Left lung (tissue), 10 donors: ENCODE data around the gene TBC1D10A. TPM values are rescaled to one million over a fixed set of nuclear protein-coding genes. Genes with fewer than 3 reads are reported as not detected.

Source experiments
- ATAC-seq: fragments of 200-7000 bp; cut with Tn5 transposase; one replicate; pipeline ENCODE4 v1.9.1; 2020; ENCODE audit warnings: moderate library complexity
- DNase-seq, 4 donors: peaks; one replicate each; pipeline ENCODE4 v3.0.0-alpha.2; 2013 to 2020
- H3K27ac ChIP-seq, 2 donors: fragments of 200-600 bp; sonication (generic) in 1 of 2; one replicate each; pipeline versions ENCODE4 v1.5.0 to v1.8.0; 2020 to 2021
- H3K27me3 ChIP-seq, 2 donors: fragments of 200-600 bp; sonication (generic) in 1 of 2; one replicate each; pipeline versions ENCODE4 v1.5.0 to v1.8.0; 2020 to 2021
- H3K36me3 ChIP-seq, 2 donors: fragments of 200-600 bp; sonication (generic) in 1 of 2; one replicate each; pipeline versions ENCODE4 v1.5.0 to v1.8.0; 2020 to 2021
- H3K4me1 ChIP-seq, 2 donors: fragments of 200-600 bp; one replicate each; pipeline ENCODE4 v1.8.0; 2021
- H3K4me3 ChIP-seq, 2 donors: fragments of 200-600 bp; sonication (generic) in 1 of 2; one replicate each; pipeline versions ENCODE4 v1.5.0 to v1.8.0; 2020 to 2021; ENCODE audit warnings: mild to moderate bottlenecking in 1 of 2
- H3K9me3 ChIP-seq, 2 donors: fragments of 200-600 bp; sonication (generic) in 1 of 2; one replicate each; pipeline versions ENCODE4 v1.5.0 to v1.8.0; 2020 to 2021
- intact Hi-C, 2 donors: fragments of 100-400 bp; cut with DNase I; formaldehyde crosslinking; loops; one replicate each; pipeline versions ENCODE4 v1.11.2 to v1.14.2; 2022
- polyA plus RNA-seq, 6 donors: library from polyadenylated mRNA; unstranded; fragments of 120-200 nt; gene quantifications; one replicate each; pipeline ENCODE4 v1.2.1, GENCODE V29; 2013; ENCODE audit not compliant: insufficient read length in 6 of 6
- total RNA-seq, 2 donors: library from RNA; stranded (reverse); fragmentation: NEBNext Ultra II Directional; extraction: Animal tissue kit (Norgen Biotek cat#: 25700); gene quantifications; one replicate each; pipeline ENCODE4 v1.2.1, GENCODE V29; 2021
- TF ChIP-seq, protein P1 (sequence below), 2 donors: fragments of 200-600 bp; sonication (generic) in 1 of 2; IDR thresholded peaks; one replicate each; pipeline versions ENCODE4 v1.5.0 to v1.8.0; 2021; ENCODE audit warnings: antibody characterized with exemption in 2 of 2
- donor health status: DM: no; HTN: yes; CAD: no.
- donor health status: DM: no; HTN: no; CAD: no.

TBC1D10A gene
- total and polyA plus RNA-seq, 8 donors = 15.4 to 25.4 (median 18.2) TPM

DNA sequence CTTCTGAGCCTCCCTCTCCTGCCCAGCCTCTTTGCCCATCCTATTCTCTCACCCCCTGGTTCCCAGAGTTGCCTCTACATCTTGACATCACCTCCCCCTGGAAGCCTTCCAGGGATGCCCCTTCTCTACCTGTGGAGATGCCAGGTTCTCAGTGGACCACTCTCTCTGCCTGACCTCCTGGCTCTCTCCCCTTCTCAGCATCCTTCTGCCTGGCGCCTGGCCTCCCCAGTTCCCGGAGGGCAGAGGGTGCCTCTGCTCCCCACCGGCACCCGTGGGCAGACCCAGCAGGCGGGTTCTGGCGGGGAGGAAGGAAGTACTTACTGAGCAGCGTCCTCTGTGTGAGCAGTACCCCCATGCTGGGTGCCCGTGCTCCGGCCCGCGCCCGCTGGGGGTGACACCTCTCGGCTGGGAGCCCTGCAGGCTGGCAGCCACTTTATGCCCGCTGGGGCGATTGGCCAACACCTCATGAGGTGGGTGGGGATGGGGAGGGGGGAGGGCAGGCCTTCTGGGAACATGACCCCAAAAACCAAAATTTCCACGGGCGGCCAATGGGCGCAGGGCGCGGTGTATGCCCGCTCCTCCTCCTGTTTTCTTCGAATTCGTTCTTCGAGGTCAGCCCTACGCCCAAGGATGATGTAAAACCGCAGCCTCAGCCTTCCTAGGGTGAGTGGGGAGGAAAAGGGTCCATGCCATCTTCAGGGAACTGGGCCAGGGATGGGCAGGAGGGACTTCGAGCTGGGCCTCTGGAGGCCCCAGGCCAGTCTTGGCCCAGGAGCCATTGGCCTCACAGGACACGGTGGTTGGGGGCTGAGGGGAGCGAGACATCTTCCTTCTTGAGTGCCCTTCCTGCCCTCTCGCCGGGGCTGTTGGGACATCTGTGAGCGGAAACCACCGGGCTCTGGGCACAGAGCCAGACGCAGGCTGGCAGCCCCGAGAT, 60.0 kb downstream of the TBC1D10A start, which contains the start of gene OSM:
TSS of gene OSM (minus strand) at position 407 of the 937 bp plus-strand sequence. CDS start at position 355, 52 bp downstream.
- peak; percentile 26 for ATAC-seq
- Histone ChIP-seq H3K4me3 (peak within 1 kb of the TSS in 1 of 2 donors; percentile 63), H3K36me3 (peaks cover 0 to 5% of the 10 kb centered on the region in 2 donors), H3K9me3 (no peaks in the 10 kb centered on the region), H3K27me3 (no peaks in the 10 kb centered on the region), H3K4me1 (peaks cover 0 to 84% of the 10 kb centered on the region in 2 donors), H3K27ac (peak within 1 kb of the TSS; percentile 77 to 94)
- intact Hi-C loops = loop anchor here (10.0 kb wide), 2 partner anchors 118 to 218 kb away; partner anchors contain the start of gene RNF215 (in 1 of the 2)
- DNase-seq = peak in 2 of 4 donors; percentile 87 to 96
- TF ChIP-seq, protein P1, sequence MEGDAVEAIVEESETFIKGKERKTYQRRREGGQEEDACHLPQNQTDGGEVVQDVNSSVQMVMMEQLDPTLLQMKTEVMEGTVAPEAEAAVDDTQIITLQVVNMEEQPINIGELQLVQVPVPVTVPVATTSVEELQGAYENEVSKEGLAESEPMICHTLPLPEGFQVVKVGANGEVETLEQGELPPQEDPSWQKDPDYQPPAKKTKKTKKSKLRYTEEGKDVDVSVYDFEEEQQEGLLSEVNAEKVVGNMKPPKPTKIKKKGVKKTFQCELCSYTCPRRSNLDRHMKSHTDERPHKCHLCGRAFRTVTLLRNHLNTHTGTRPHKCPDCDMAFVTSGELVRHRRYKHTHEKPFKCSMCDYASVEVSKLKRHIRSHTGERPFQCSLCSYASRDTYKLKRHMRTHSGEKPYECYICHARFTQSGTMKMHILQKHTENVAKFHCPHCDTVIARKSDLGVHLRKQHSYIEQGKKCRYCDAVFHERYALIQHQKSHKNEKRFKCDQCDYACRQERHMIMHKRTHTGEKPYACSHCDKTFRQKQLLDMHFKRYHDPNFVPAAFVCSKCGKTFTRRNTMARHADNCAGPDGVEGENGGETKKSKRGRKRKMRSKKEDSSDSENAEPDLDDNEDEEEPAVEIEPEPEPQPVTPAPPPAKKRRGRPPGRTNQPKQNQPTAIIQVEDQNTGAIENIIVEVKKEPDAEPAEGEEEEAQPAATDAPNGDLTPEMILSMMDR (IDR thresholded peaks at IDR 0.05) = no peak

DNA sequence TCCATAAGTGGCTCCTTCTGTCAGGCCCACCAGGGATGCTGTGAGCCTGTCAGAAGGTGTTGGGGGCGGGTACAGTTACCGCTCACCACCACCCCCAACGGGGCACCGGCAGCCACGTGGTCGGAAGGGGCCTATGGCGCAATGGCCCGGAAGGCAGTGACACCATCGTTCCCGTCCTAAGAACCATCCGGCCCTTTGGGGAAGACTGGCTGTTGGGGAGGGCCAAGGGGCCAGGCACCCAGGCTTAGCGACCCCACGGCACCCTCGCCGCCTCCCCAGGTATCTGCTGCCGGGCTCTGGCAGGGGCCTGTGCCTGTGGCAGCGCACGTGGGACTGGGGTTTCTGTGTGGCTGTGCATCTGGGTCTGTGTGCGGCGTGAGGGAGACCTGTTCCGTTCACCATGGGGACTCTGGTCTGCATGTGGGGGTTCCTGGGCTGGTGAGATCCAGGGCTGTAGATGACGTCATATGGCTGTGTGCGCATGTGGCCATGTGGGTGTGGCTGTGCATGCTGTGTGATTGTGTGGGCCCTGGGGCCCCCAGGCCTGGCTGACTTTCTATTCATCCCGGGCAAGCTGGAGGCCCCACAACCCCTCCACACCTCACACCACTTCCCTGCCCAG, 60.8 kb downstream of the TBC1D10A start:
- peaks cover 0 to 5% of the 10 kb centered on the region in 2 donors for H3K36me3 ChIP-seq
- H3K27ac ChIP-seq = peak overlapping the region; percentile 77 to 94
- intact Hi-C loops = loop anchor here (10.0 kb wide), 2 partner anchors 119 to 219 kb away; partner anchors contain the start of gene RNF215 (in 1 of the 2)
- H3K27me3 ChIP-seq = no peaks in the 10 kb centered on the region
- H3K9me3 ChIP-seq = no peaks in the 10 kb centered on the region
- peak; percentile 41 for ATAC-seq
- TF ChIP-seq, protein P1 (IDR thresholded peaks at IDR 0.05) = no peak
- peak in 2 of 4 donors; percentile 85 to 96 for DNase-seq
- H3K4me3 ChIP-seq = peak overlapping the region in 1 of 2 donors; percentile 63
- H3K4me1 ChIP-seq = peaks cover 0 to 84% of the 10 kb centered on the region in 2 donors

- Histone ChIP-seq H3K27ac (peak overlapping the region in 1 of 2 donors; percentile 94), H3K4me1 (peaks cover 0 to 81% of the 10 kb centered on the region in 2 donors), H3K9me3 (no peaks in the 10 kb centered on the region), H3K36me3 (peaks cover 0 to 5% of the 10 kb centered on the region in 2 donors), H3K27me3 (no peaks in the 10 kb centered on the region), H3K4me3 (peak overlapping the region in 1 of 2 donors; percentile 63)
- DNase-seq (no peak), ATAC-seq (no peak)
- TF ChIP-seq, protein P1 (IDR thresholded peaks at IDR 0.05) = no peak
- intact Hi-C loops = loop anchor here (10.0 kb wide), 2 partner anchors 120 to 220 kb away; partner anchors contain the start of gene RNF215 (in 1 of the 2)
These were observed 61.5 kb downstream of the TBC1D10A start for GRCh38 chr22:30265131-30265720.

DNA sequence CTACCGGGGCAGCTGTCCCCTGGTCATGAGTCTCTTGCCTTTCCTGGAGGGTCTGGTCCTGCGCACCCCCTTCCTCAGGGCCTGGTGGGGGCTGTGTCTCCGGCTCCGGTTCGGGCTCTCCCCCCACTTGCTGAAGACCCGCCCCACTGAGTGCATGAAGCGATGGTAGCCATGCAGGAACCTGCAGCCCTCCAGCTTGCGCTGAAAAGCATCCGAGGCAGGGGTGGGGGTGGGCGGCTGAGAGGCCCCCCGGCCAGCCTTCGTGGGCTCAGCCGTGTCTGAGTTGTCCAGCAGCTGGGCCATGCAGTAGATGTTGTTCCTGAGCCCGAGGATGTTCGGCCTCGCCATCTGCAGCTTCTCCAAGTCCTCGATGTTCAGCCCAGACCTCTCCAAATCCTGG, 62.9 kb downstream of the TBC1D10A start:
- ATAC-seq = no peak
- Histone ChIP-seq H3K4me3 (peak overlapping the region in 1 of 2 donors; percentile 28), H3K27ac (peak overlapping the region in 1 of 2 donors; percentile 76), H3K27me3 (no peaks in the 10 kb centered on the region), H3K4me1 (peaks cover 0 to 67% of the 10 kb centered on the region in 2 donors), H3K36me3 (peaks cover 0 to 5% of the 10 kb centered on the region in 2 donors), H3K9me3 (no peaks in the 10 kb centered on the region)
- no peak for DNase-seq
- TF ChIP-seq, protein P1 (IDR thresholded peaks at IDR 0.05) = no peak
- intact Hi-C loops = loop anchor here (5.0 to 10.0 kb wide), 3 partner anchors 121 to 221 kb away; partner anchors contain the start of gene RNF215 (in 1 of the 2)
